DMS 273 (cell line): ENCODE data around the gene KIF18B.

ENCODE experiments used
- DNase-seq: peaks from one replicate; lab custom pipeline; 2025; ENCODE audit not compliant: unreplicated experiment; lab: John Stamatoyannopoulos, UW

The KIF18B gene

GRCh38 chr17:44907729-44908470 is 39.7 kb downstream of the KIF18B start:
- DNase-seq: no peak

- DNase-seq: no peak
Measured at GRCh38 chr17:44906763-44907728, 40.5 kb downstream of the KIF18B start.

- DNase-seq: no peak
Measured at GRCh38 chr17:44906010-44906646, 41.4 kb downstream of the KIF18B start.

GRCh38 chr17:44905006-44906000 is 42.3 kb downstream of the KIF18B start:
- peak; percentile 90 for DNase-seq

GRCh38 chr17:44904001-44904984 is 43.3 kb downstream of the KIF18B start:
- DNase-seq: no peak

- no peak for DNase-seq
Measured at GRCh38 chr17:44903012-44903685, 44.4 kb downstream of the KIF18B start.

- DNase-seq: no peak
Measured at GRCh38 chr17:44902135-44902760, 45.3 kb downstream of the KIF18B start.

- DNase-seq: peak; percentile 88
Measured at GRCh38 chr17:44901411-44901921, 46.1 kb downstream of the KIF18B start.

GRCh38 chr17:44900894-44901293 is 46.7 kb downstream of the KIF18B start:
- DNase-seq: peak; percentile 99

- DNase-seq: peak; percentile 96
Measured at GRCh38 chr17:44899074-44899782, 48.3 kb downstream of the KIF18B start, which contains the start of gene EFTUD2. EFTUD2 (minus strand) TSS chr17:44899445; CDS start chr17:44894521, 4,924 bp downstream.

GRCh38 chr17:44898768-44899073 is 48.9 kb downstream of the KIF18B start:
- peak; percentile 80 for DNase-seq

GRCh38 chr17:44894642-44895041 is 52.9 kb downstream of the KIF18B start:
- DNase-seq: no peak

GRCh38 chr17:44892250-44892649 is 55.3 kb downstream of the KIF18B start:
- no peak for DNase-seq

- DNase-seq: no peak
Measured at GRCh38 chr17:44889003-44889402, 58.6 kb downstream of the KIF18B start.

GRCh38 chr17:44887971-44888954 is 59.3 kb downstream of the KIF18B start:
- DNase-seq: no peak

GRCh38 chr17:44887016-44887415 is 60.6 kb downstream of the KIF18B start:
- DNase-seq: no peak
